OCI-LY1 (cell line): ENCODE data around the gene ERO1A.

Experiments used
- EZH2 ChIP-seq: fragments of 200-600 bp; sonication (generic), shearing (Covaris generic); IDR thresholded peaks from 2 replicates; pipeline ENCODE4 v1.8.0; 2017; ENCODE audit warnings: borderline replicate concordance, mixed run types, mild to moderate bottlenecking, antibody characterized with exemption, low read length, moderate library complexity, mixed read lengths
- TF ChIP-seq, protein P1 (sequence below): fragments of 200-600 bp; sonication (generic), shearing (Covaris generic); IDR thresholded peaks from 2 replicates; pipeline ENCODE4 v1.5.1; 2017; ENCODE audit warnings: mild to moderate bottlenecking, antibody characterized with exemption, low read length, moderate library complexity, mixed read lengths

DNA sequence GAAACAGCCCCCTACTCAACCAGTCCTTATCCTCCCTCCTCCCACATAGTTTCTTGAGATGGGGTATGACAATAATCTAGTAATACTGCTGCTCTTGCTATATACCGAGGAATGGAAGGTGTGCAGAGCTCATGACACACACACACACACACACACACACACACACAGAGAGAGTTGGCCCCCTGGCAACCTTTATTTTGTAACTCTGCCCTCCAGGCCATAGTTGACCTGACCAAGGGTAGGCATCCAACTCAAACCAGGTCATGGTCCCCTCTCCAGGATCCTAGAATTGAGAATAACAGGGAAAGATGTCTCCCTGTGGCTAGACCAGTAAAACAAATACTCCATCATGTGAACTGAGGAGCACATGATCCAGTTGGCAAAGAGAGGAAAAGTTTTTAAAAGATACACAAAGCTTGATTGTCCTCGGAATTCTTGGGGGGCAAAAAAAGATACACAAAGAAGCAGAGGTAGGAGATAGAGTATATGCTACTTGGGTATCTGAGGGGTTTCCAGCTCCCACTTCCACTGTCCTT is 11.3 kb downstream of the ERO1A start:
- TF ChIP-seq, protein P1, sequence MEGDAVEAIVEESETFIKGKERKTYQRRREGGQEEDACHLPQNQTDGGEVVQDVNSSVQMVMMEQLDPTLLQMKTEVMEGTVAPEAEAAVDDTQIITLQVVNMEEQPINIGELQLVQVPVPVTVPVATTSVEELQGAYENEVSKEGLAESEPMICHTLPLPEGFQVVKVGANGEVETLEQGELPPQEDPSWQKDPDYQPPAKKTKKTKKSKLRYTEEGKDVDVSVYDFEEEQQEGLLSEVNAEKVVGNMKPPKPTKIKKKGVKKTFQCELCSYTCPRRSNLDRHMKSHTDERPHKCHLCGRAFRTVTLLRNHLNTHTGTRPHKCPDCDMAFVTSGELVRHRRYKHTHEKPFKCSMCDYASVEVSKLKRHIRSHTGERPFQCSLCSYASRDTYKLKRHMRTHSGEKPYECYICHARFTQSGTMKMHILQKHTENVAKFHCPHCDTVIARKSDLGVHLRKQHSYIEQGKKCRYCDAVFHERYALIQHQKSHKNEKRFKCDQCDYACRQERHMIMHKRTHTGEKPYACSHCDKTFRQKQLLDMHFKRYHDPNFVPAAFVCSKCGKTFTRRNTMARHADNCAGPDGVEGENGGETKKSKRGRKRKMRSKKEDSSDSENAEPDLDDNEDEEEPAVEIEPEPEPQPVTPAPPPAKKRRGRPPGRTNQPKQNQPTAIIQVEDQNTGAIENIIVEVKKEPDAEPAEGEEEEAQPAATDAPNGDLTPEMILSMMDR: no peak
- TF ChIP-seq EZH2: no peak
